Upper lobe of left lung (tissue), 4 donors: ENCODE results near the gene WNT1.

Experiments used
- POLR2AphosphoS5 ChIP-seq, 2 donors: sonication (generic); formaldehyde crosslinking; IDR thresholded peaks; one replicate each; pipeline ENCODE4 v1.5.1; 2017; ENCODE audit warnings: antibody characterized with exemption in 2 of 2
- TF ChIP-seq, protein P1 (sequence below), 6 experiments: fragments of 450-650 bp in 4 of 6; fragments of 200-600 bp in 2 of 6; sonication (generic) in 2 of 6; IDR thresholded peaks; one replicate each; pipeline ENCODE4 v1.5.1; 2016 to 2019; ENCODE audit warnings: antibody characterized with exemption in 6 of 6

DNA sequence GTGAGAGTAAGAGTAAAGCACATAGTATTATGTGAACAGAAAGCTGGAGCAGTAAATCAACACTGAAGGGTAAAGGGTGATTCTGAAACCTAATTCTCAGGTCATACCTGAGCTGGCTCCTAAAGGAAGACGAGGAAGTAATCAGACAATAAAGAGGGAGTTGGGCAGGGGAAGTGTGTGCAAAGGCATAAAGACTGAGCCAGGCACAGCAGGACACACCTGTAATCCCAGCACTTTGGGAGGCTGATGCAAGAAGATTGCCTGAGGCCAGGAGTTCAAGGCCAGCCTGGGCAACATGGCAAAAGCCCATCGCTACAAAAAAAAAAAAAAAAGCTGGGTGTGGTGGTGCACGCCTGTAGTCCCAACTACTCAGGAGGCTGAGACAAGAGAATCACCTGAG is 30.4 kb upstream of the WNT1 start:
- TF ChIP-seq, protein P1, sequence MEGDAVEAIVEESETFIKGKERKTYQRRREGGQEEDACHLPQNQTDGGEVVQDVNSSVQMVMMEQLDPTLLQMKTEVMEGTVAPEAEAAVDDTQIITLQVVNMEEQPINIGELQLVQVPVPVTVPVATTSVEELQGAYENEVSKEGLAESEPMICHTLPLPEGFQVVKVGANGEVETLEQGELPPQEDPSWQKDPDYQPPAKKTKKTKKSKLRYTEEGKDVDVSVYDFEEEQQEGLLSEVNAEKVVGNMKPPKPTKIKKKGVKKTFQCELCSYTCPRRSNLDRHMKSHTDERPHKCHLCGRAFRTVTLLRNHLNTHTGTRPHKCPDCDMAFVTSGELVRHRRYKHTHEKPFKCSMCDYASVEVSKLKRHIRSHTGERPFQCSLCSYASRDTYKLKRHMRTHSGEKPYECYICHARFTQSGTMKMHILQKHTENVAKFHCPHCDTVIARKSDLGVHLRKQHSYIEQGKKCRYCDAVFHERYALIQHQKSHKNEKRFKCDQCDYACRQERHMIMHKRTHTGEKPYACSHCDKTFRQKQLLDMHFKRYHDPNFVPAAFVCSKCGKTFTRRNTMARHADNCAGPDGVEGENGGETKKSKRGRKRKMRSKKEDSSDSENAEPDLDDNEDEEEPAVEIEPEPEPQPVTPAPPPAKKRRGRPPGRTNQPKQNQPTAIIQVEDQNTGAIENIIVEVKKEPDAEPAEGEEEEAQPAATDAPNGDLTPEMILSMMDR (IDR thresholded peaks at IDR 0.05), result no peak
- no peak for TF ChIP-seq POLR2AphosphoS5 (IDR thresholded peaks at IDR 0.05)
